CD8-positive, alpha-beta memory T cell (primary cell): ENCODE data around the gene CHST11. TPM values are rescaled to one million over a fixed set of nuclear protein-coding genes. Genes with fewer than 3 reads are reported as not detected.

Source experiments
- CTCF ChIA-PET: fragments of 350-600 bp; sonication (Branson Sonifier 250); formaldehyde crosslinking; loops from one replicate; lab custom pipeline; 2021; ENCODE audit warnings: antibody characterized with exemption; lab: Charles Lee
- POLR2A ChIA-PET: fragments of 350-600 bp; sonication (Branson Sonifier 250); formaldehyde crosslinking; loops from one replicate; lab custom pipeline; 2021; ENCODE audit warnings: antibody characterized with exemption; lab: Charles Lee
- DNase-seq, 5 donors: peaks; one replicate each; pipeline versions ENCODE4 v3.0.0 to v3.0.0-alpha.2; 2020 to 2022; ENCODE audit warnings: mixed read lengths in 1 of 5
- H3K27ac ChIP-seq: one replicate; pipeline ENCODE4 v1.7.0; 2013; ENCODE audit warnings: low read depth, mild to moderate bottlenecking, low read length, moderate library complexity
- H3K27me3 ChIP-seq: 2 replicates; pipeline ENCODE4 v1.7.0; 2013; ENCODE audit warnings: low read length, mild to moderate bottlenecking; ENCODE audit not compliant: insufficient read depth, poor library complexity, severe bottlenecking
- H3K36me3 ChIP-seq: 2 replicates; pipeline ENCODE4 v1.7.0; 2013; ENCODE audit warnings: mild to moderate bottlenecking, low read length, moderate library complexity; ENCODE audit not compliant: insufficient read depth
- H3K4me1 ChIP-seq: 2 replicates; pipeline ENCODE4 v1.7.0; 2013; ENCODE audit warnings: mild to moderate bottlenecking, low read length, moderate library complexity; ENCODE audit not compliant: insufficient read depth
- H3K4me3 ChIP-seq: 2 replicates; pipeline ENCODE4 v1.7.0; 2013; ENCODE audit warnings: mild to moderate bottlenecking, low read length
- H3K9me3 ChIP-seq: 2 replicates; pipeline ENCODE4 v1.7.0; 2013; ENCODE audit warnings: mild to moderate bottlenecking, low read length
- H3K27ac Mint-ChIP-seq, 8 donors: one replicate each; pipeline ENCODE4 v1.8.0; 2020 to 2021; ENCODE audit warnings: mixed read lengths in 8 of 8, mild to moderate bottlenecking in 6 of 8, inconsistent platforms in 3 of 8, moderate library complexity in 3 of 8
- H3K27me3 Mint-ChIP-seq, 2 donors: one replicate each; pipeline ENCODE4 v1.8.0; 2020 to 2021; ENCODE audit warnings: mixed read lengths in 2 of 2, mild to moderate bottlenecking in 1 of 2, moderate library complexity in 1 of 2
- H3K36me3 Mint-ChIP-seq, 3 donors: one replicate each; pipeline ENCODE4 v1.8.0; 2020 to 2021; ENCODE audit warnings: mixed read lengths in 3 of 3, inconsistent platforms in 1 of 3, mild to moderate bottlenecking in 1 of 3
- H3K4me1 Mint-ChIP-seq, 3 donors: one replicate each; pipeline ENCODE4 v1.8.0; 2020 to 2021; ENCODE audit warnings: mixed read lengths in 3 of 3, inconsistent platforms in 1 of 3, mild to moderate bottlenecking in 1 of 3
- H3K4me3 Mint-ChIP-seq, 7 donors: one replicate each; pipeline ENCODE4 v1.8.0; 2020 to 2021; ENCODE audit warnings: mixed read lengths in 7 of 7, mild to moderate bottlenecking in 6 of 7, moderate library complexity in 4 of 7, inconsistent platforms in 2 of 7
- H3K9me3 Mint-ChIP-seq, 5 donors: one replicate each; pipeline ENCODE4 v1.8.0; 2020 to 2022; ENCODE audit warnings: mixed read lengths in 5 of 5, mild to moderate bottlenecking in 3 of 5, moderate library complexity in 2 of 5, inconsistent platforms in 1 of 5
- polyA plus RNA-seq: library from polyadenylated mRNA; unstranded; fragments of 300-500 nt; fragmentation: Illumina TruSeq; gene quantifications from one replicate; pipeline ENCODE4 v1.2.3, GENCODE V29; 2021
- total RNA-seq, 2 experiments: library from RNA; stranded (reverse); gene quantifications; one replicate each; pipeline ENCODE4 v1.2.3, GENCODE V29; 2021

Gene CHST11
- total and polyA plus RNA-seq, 3 experiments from 2014 or later, result 47.8 to 76.8 (median 51.5) TPM

- H3K4me1 Mint-ChIP-seq, result peaks cover 54 to 96% (median 85%) of the 10 kb centered on the region in 3 donors
- H3K27ac ChIP-seq, result no peak overlapping the region
- H3K27me3 ChIP-seq, result no peaks in the 10 kb centered on the region
- CTCF ChIA-PET, result interaction anchor here (0.8 to 0.9 kb wide), 2 partner anchors 56 to 147 kb away, joined by 3 read pairs; no protein-coding TSS in a partner anchor
- H3K4me3 Mint-ChIP-seq, result no peak overlapping the region
- H3K9me3 Mint-ChIP-seq, result no peaks in the 10 kb centered on the region
- H3K27me3 Mint-ChIP-seq, result no peaks in the 10 kb centered on the region
- no peaks in the 10 kb centered on the region for H3K36me3 ChIP-seq
- H3K4me1 ChIP-seq, result peaks cover under 1% of the 10 kb centered on the region
- peaks cover 0 to 3% (median 0%) of the 10 kb centered on the region in 3 donors for H3K36me3 Mint-ChIP-seq
- H3K27ac Mint-ChIP-seq, result peak overlapping the region in 4 of 8 donors; percentile 22 to 83 (median 58)
- no peak overlapping the region for H3K4me3 ChIP-seq
- H3K9me3 ChIP-seq, result no peaks in the 10 kb centered on the region
- POLR2A ChIA-PET, result no interaction called here
- DNase-seq, result no peak
These were observed 139.5 kb downstream of the CHST11 start for GRCh38 chr12:104596134-104596799.

- Histone ChIP-seq H3K4me1 (peaks cover 8% of the 10 kb centered on the region), H3K4me3 (no peak overlapping the region), H3K27ac (no peak overlapping the region), H3K9me3 (no peaks in the 10 kb centered on the region), H3K36me3 (no peaks in the 10 kb centered on the region), H3K27me3 (no peaks in the 10 kb centered on the region)
- H3K9me3 Mint-ChIP-seq, result no peaks in the 10 kb centered on the region
- CTCF ChIA-PET, result interaction anchor here (0.8 to 1.0 kb wide), 3 partner anchors 55 to 158 kb away, joined by 3 read pairs; no protein-coding TSS in a partner anchor
- peaks cover 59 to 98% (median 93%) of the 10 kb centered on the region in 3 donors for H3K4me1 Mint-ChIP-seq
- POLR2A ChIA-PET, result no interaction called here
- no peak overlapping the region for H3K4me3 Mint-ChIP-seq
- peaks cover 0 to 10% (median 0%) of the 10 kb centered on the region in 3 donors for H3K36me3 Mint-ChIP-seq
- no peak for DNase-seq
- H3K27me3 Mint-ChIP-seq, result no peaks in the 10 kb centered on the region
- peak overlapping the region in 5 of 8 donors; percentile 6 to 79 (median 41) for H3K27ac Mint-ChIP-seq
These were observed 140.4 kb downstream of the CHST11 start for GRCh38 chr12:104596898-104597843.

- Histone ChIP-seq H3K27ac (peak overlapping the region; percentile 40), H3K4me3 (no peak overlapping the region), H3K36me3 (no peaks in the 10 kb centered on the region), H3K4me1 (peaks cover 16% of the 10 kb centered on the region), H3K27me3 (no peaks in the 10 kb centered on the region), H3K9me3 (no peaks in the 10 kb centered on the region)
- Mint-ChIP-seq H3K9me3 (no peaks in the 10 kb centered on the region), H3K4me1 (peaks cover 61 to 98% (median 93%) of the 10 kb centered on the region in 3 donors), H3K27me3 (no peaks in the 10 kb centered on the region), H3K4me3 (no peak overlapping the region), H3K27ac (peak overlapping the region in 4 of 8 donors; percentile 2 to 68 (median 36)), H3K36me3 (peaks cover 0 to 24% (median 3%) of the 10 kb centered on the region in 3 donors)
- ChIA-PET CTCF (no interaction called here), POLR2A (no interaction called here)
- no peak for DNase-seq
These were observed 141.9 kb downstream of the CHST11 start for GRCh38 chr12:104598342-104599271.

GRCh38 chr12:104599272-104600035 lies 142.7 kb downstream of the CHST11 start:
- DNase-seq, result no peak
- CTCF ChIA-PET, result interaction anchor here (1.9 kb wide), 1 partner anchor 143 kb away, joined by 5 read pairs; the partner anchor contains the start of gene CHST11
- peaks cover 25% of the 10 kb centered on the region for H3K4me1 ChIP-seq
- peak overlapping the region in 4 of 8 donors; percentile 5 to 66 (median 36) for H3K27ac Mint-ChIP-seq
- no peak overlapping the region for H3K4me3 ChIP-seq
- no peaks in the 10 kb centered on the region for H3K27me3 ChIP-seq
- H3K27me3 Mint-ChIP-seq, result no peaks in the 10 kb centered on the region
- peaks cover 0 to 27% (median 3%) of the 10 kb centered on the region in 3 donors for H3K36me3 Mint-ChIP-seq
- peaks cover 61 to 98% (median 93%) of the 10 kb centered on the region in 3 donors for H3K4me1 Mint-ChIP-seq
- POLR2A ChIA-PET, result no interaction called here
- no peaks in the 10 kb centered on the region for H3K9me3 ChIP-seq
- H3K9me3 Mint-ChIP-seq, result no peaks in the 10 kb centered on the region
- no peak overlapping the region for H3K4me3 Mint-ChIP-seq
- H3K36me3 ChIP-seq, result no peaks in the 10 kb centered on the region
- peak overlapping the region; percentile 40 for H3K27ac ChIP-seq

GRCh38 chr12:104600036-104600712 lies 143.4 kb downstream of the CHST11 start:
- peaks cover 64 to 97% (median 93%) of the 10 kb centered on the region in 3 donors for H3K4me1 Mint-ChIP-seq
- Histone ChIP-seq H3K9me3 (no peaks in the 10 kb centered on the region), H3K4me1 (peaks cover 31% of the 10 kb centered on the region), H3K4me3 (no peak overlapping the region), H3K27me3 (no peaks in the 10 kb centered on the region), H3K36me3 (no peaks in the 10 kb centered on the region), H3K27ac (no peak overlapping the region)
- H3K36me3 Mint-ChIP-seq, result peaks cover 0 to 28% (median 3%) of the 10 kb centered on the region in 3 donors
- H3K27me3 Mint-ChIP-seq, result no peaks in the 10 kb centered on the region
- ChIA-PET POLR2A (no interaction called here), CTCF (interaction anchor here (1.9 kb wide), 1 partner anchor 143 kb away, joined by 5 read pairs; the partner anchor contains the start of gene CHST11)
- no peaks in the 10 kb centered on the region for H3K9me3 Mint-ChIP-seq
- peak overlapping the region in 7 of 8 donors; percentile 35 to 69 (median 55) for H3K27ac Mint-ChIP-seq
- DNase-seq, result no peak
- no peak overlapping the region for H3K4me3 Mint-ChIP-seq

GRCh38 chr12:104600790-104601739 lies 144.3 kb downstream of the CHST11 start:
- no peaks in the 10 kb centered on the region for H3K27me3 ChIP-seq
- no peak overlapping the region for H3K4me3 ChIP-seq
- Mint-ChIP-seq H3K4me1 (peaks cover 66 to 95% (median 91%) of the 10 kb centered on the region in 3 donors), H3K27me3 (no peaks in the 10 kb centered on the region), H3K36me3 (peaks cover 0 to 32% (median 3%) of the 10 kb centered on the region in 3 donors), H3K27ac (peak overlapping the region; percentile 54 to 95 (median 66)), H3K4me3 (no peak overlapping the region), H3K9me3 (no peaks in the 10 kb centered on the region)
- H3K27ac ChIP-seq, result no peak overlapping the region
- POLR2A ChIA-PET, result no interaction called here
- CTCF ChIA-PET, result interaction anchor here (0.8 to 1.9 kb wide), 2 partner anchors 21 to 144 kb away, joined by 3 to 5 read pairs; partner anchors contain the start of gene CHST11
- peaks cover 31% of the 10 kb centered on the region for H3K4me1 ChIP-seq
- no peaks in the 10 kb centered on the region for H3K36me3 ChIP-seq
- no peak for DNase-seq
- H3K9me3 ChIP-seq, result no peaks in the 10 kb centered on the region
